A549 (cell line): Measurements from ENCODE around the gene RAD51B. TPM values are rescaled to one million over a fixed set of nuclear protein-coding genes. Genes with fewer than 3 reads are reported as not detected.

ENCODE experiments used
- ATAC-seq, 2 experiments: fragments of 200-7000 bp in 1 of 2; fragments of >200 bp in 1 of 2; cut with Nextera tagmentation in 1 of 2; cut with Tn5 transposase in 1 of 2; 3 replicates each; pipeline versions ENCODE4 v1.8.0 to v1.9.1; 2018 to 2020; ENCODE audit warnings: mild to moderate bottlenecking in 1 of 2, moderate library complexity in 1 of 2
- CTCF ChIA-PET: fragments of 300-600 bp; sonication (Branson Sonifier 250); formaldehyde crosslinking; extraction: SDS; loops from one replicate; lab custom pipeline; 2021; ENCODE audit warnings: antibody characterized with exemption, inconsistent platforms; lab: Yijun Ruan, JAX
- POLR2A ChIA-PET: fragments of 350-600 bp; formaldehyde crosslinking; extraction: SDS; loops from one replicate; lab custom pipeline; 2021; ENCODE audit warnings: antibody characterized with exemption, inconsistent platforms; lab: Yijun Ruan, JAX
- DNase-seq, 2 experiments: peaks; one replicate each; pipeline versions ENCODE4 v3.0.0 to v3.0.0-alpha.2; 2011 to 2016; ENCODE audit warnings: low read depth in 1 of 2, low spot score in 1 of 2
- FAIRE-seq: peaks from 2 replicates; lab custom pipeline; 2011; peaks lifted over from hg19 to GRCh38; lab: Jason Lieb, UNC
- H3K27ac ChIP-seq, 2 experiments: fragments of >200 bp; sonication (Bioruptor Twin); formaldehyde crosslinking; 3 replicates each; pipeline ENCODE4 v1.5.1; 2016 to 2017
- H3K4me1 ChIP-seq: fragments of >200 bp; sonication (Bioruptor Twin); formaldehyde crosslinking; 3 replicates; pipeline ENCODE4 v1.6.1; 2016
- H3K4me2 ChIP-seq: fragments of >200 bp; sonication (Bioruptor Twin); formaldehyde crosslinking; 3 replicates; pipeline ENCODE4 v1.6.1; 2016
- H3K4me3 ChIP-seq: fragments of >200 bp; sonication (Bioruptor Twin); formaldehyde crosslinking; 3 replicates; pipeline ENCODE4 v1.5.1; 2016
- H3K9me3 ChIP-seq: fragments of >200 bp; sonication (Bioruptor Twin); formaldehyde crosslinking; 3 replicates; pipeline ENCODE4 v1.6.1; 2016
- CHD4 ChIP-seq: fragments of 200-600 bp; sonication (generic); IDR thresholded peaks from 2 replicates; pipeline ENCODE4 v1.6.1; 2016; ENCODE audit warnings: antibody characterized with exemption, mild to moderate bottlenecking, borderline replicate concordance
- CTCF ChIP-seq: fragments of >200 bp; sonication (Bioruptor Twin); formaldehyde crosslinking; IDR thresholded peaks from 3 replicates; pipeline ENCODE4 v1.5.1; 2016
- E2F6 ChIP-seq: IDR thresholded peaks from 2 replicates; pipeline ENCODE4 v1.6.1; 2012; ENCODE audit warnings: low read depth, borderline replicate concordance
- FOSB ChIP-seq: fragments of 250-450 bp; sonication (Bioruptor Pico); IDR thresholded peaks from 2 replicates; pipeline ENCODE4 v1.5.0; 2020; ENCODE audit warnings: mild to moderate bottlenecking, moderate library complexity
- FOXS1 ChIP-seq: fragments of 250-450 bp; sonication (Bioruptor Pico); IDR thresholded peaks from 2 replicates; pipeline ENCODE4 v1.5.0; 2020; ENCODE audit warnings: mild to moderate bottlenecking, moderate library complexity
- GATA3 ChIP-seq: IDR thresholded peaks from 2 replicates; pipeline ENCODE4 v1.6.1; 2012; ENCODE audit warnings: borderline replicate concordance
- HES2 ChIP-seq: fragments of >200 bp; sonication (Bioruptor Twin); formaldehyde crosslinking; IDR thresholded peaks from 2 replicates; pipeline ENCODE4 v1.6.1; 2016
- HOXA7 ChIP-seq: fragments of 250-450 bp; sonication (Bioruptor Pico); IDR thresholded peaks from 2 replicates; pipeline ENCODE4 v1.5.0; 2020; ENCODE audit warnings: mild to moderate bottlenecking, moderate library complexity
- JUN ChIP-seq, 2 experiments: fragments of >200 bp; sonication (Bioruptor Twin); formaldehyde crosslinking; IDR thresholded peaks; 2 replicates in 1 of 2; 3 replicates in 1 of 2; pipeline ENCODE4 v1.6.1; 2016 to 2017
- JUNB ChIP-seq: fragments of >200 bp; sonication (Bioruptor Twin); formaldehyde crosslinking; IDR thresholded peaks from 2 replicates; pipeline ENCODE4 v1.6.1; 2016
- KDM5A ChIP-seq: fragments of 200-600 bp; sonication (generic); IDR thresholded peaks from 2 replicates; pipeline ENCODE4 v1.6.1; 2016; ENCODE audit warnings: antibody characterized with exemption, mild to moderate bottlenecking
- RAD21 ChIP-seq, 2 experiments: fragments of >200 bp in 1 of 2; sonication (Bioruptor Twin) in 1 of 2; formaldehyde crosslinking in 1 of 2; IDR thresholded peaks in 1 of 2; conservative IDR thresholded peaks in 1 of 2; 2 replicates in 1 of 2; 3 replicates in 1 of 2; pipeline ENCODE4 v1.6.1; 2012 to 2018; ENCODE audit warnings: inconsistent platforms in 1 of 2
- RARB ChIP-seq: fragments of 250-450 bp; sonication (Bioruptor Pico); IDR thresholded peaks from 2 replicates; pipeline ENCODE4 v1.8.0; 2021; ENCODE audit warnings: mild to moderate bottlenecking, moderate library complexity
- SMC3 ChIP-seq: fragments of >200 bp; sonication (Bioruptor Twin); formaldehyde crosslinking; IDR thresholded peaks from 3 replicates; pipeline ENCODE4 v1.6.1; 2018; ENCODE audit warnings: inconsistent platforms
- SREBF2 ChIP-seq: fragments of 450-650 bp; IDR thresholded peaks from 2 replicates; pipeline ENCODE4 v1.6.1; 2014; ENCODE audit warnings: mild to moderate bottlenecking, moderate library complexity
- ZFP36 ChIP-seq: fragments of 450-650 bp; IDR thresholded peaks from 2 replicates; pipeline ENCODE4 v1.6.1; 2014; ENCODE audit warnings: borderline replicate concordance; ENCODE audit not compliant: partially characterized antibody
- ZNF302 ChIP-seq: fragments of 250-450 bp; sonication (Bioruptor Pico); IDR thresholded peaks from 2 replicates; pipeline ENCODE4 v1.9.0; 2021; ENCODE audit warnings: inconsistent platforms, mild to moderate bottlenecking, moderate library complexity
- ZSCAN20 ChIP-seq: fragments of 250-450 bp; sonication (Bioruptor Pico); IDR thresholded peaks from 2 replicates; pipeline ENCODE4 v1.8.0; 2022; ENCODE audit warnings: mild to moderate bottlenecking, moderate library complexity
- WGBS: methylation state at CpG from one replicate; pipeline ENCODE4 v1.1.6; 2017; ENCODE audit errors: missing lambda C conversion rate; 5-methylcytosine and 5-hydroxymethylcytosine counted together
- polyA plus RNA-seq, 4 experiments: library from polyadenylated mRNA; depleted of rRNA in 3 of 4; stranded (reverse); fragments of >200 nt; fragmentation: RNase III in 1 of 4; extraction: RNeasy Plus Mini Kit Qiagen cat#74134 plus additional on column Dnase treatment in 1 of 4; gene quantifications; 2 replicates in 3 of 4; 3 replicates in 1 of 4; pipeline ENCODE4 v1.2.3, GENCODE V29; 2011 to 2017
- TF ChIP-seq, protein P1 (sequence below): fragments of 250-450 bp; sonication (Bioruptor Pico); IDR thresholded peaks from 2 replicates; pipeline ENCODE4 v1.5.0; 2020; ENCODE audit warnings: low read depth, mild to moderate bottlenecking, moderate library complexity
- TF ChIP-seq, protein P2 (sequence below): fragments of 150-350 bp; IDR thresholded peaks from 2 replicates; pipeline ENCODE4 v1.6.1; 2014; ENCODE audit warnings: low read depth, mild to moderate bottlenecking, low read length

Gene RAD51B
- polyA plus RNA-seq, 2 of the 4 experiments (the other 2 are of a cell fraction), result 7.2 to 10.8 TPM

DNA sequence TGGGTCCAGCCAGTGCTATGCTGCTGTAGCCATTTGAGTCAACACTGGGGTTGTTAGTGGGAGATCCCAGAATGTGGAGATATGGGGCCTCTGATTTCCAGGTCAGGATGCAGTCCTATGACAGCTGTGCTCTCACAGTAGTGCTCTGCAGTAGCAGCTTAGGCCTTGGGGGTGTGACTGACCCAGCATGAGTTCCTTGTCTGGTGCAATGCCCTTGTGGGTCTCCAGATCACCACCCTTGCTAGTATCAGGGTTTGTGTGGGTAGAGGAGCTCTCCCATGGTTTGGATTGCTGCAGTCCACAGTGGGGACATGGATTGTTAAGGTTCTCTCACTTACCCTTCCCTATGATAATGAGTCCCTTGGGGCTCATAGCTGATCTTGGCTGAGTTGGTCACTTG is 113.7 kb downstream of the RAD51B start:
- no peak for TF ChIP-seq SREBF2
- no peak for TF ChIP-seq FOXS1 (CRISPR knock-in tag)
- no peak for TF ChIP-seq KDM5A
- no peak for TF ChIP-seq ZSCAN20 (CRISPR knock-in tag)
- no peak for TF ChIP-seq CHD4
- TF ChIP-seq, protein P1, sequence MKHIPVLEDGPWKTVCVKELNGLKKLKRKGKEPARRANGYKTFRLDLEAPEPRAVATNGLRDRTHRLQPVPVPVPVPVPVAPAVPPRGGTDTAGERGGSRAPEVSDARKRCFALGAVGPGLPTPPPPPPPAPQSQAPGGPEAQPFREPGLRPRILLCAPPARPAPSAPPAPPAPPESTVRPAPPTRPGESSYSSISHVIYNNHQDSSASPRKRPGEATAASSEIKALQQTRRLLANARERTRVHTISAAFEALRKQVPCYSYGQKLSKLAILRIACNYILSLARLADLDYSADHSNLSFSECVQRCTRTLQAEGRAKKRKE (CRISPR knock-in tag), result no peak
- TF ChIP-seq, all 56 proteins: peak for 0
- Histone ChIP-seq H3K4me2 (no peak overlapping the region), H3K9me3 (0 out of 3 replicates have a peak, but pooled peaks cover 4% of the 10 kb centered on the region), H3K4me1 (peaks cover 13% of the 10 kb centered on the region), H3K27ac (peak overlapping the region; percentile 73 to 78; a peak in 4 of 6 replicates), H3K4me3 (no peak overlapping the region)
- ChIA-PET POLR2A (interaction anchor here (1.5 to 1.7 kb wide), 2 partner anchors 852 to 853 kb away, joined by 6 read pairs; no protein-coding TSS in a partner anchor), CTCF (interaction anchor here (0.7 to 3.4 kb wide), 55 partner anchors 8 to 1174 kb away, joined by 3 to 51 read pairs (median 5); partner anchors contain the start of gene ZFP36L1)
- DNase-seq, result no peak
- peak; percentile 19 to 28; a peak in 3 of 6 replicates for ATAC-seq
- FAIRE-seq, result no peak

DNA sequence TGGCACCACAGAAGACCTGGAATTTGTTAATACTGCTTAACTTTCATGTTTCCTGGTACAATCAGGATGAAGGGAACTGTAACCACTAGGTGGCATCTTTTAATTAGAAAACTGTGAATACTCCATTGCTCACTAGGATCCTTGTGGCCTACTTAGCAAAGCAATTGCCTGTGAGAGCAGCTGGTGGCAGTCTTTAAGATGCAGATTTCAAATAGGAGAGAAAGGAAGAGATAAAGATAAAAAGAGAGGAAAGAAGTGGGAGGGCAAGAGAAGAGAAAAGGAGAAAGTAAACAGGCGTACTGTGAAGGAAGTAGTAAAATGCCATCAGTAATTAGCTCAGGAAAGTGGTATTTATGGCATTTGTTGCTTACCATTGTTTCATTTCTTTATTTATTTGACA is 114.5 kb downstream of the RAD51B start:
- POLR2A ChIA-PET, result interaction anchor here (0.5 to 1.7 kb wide), 6 partner anchors 75 to 861 kb away, joined by 3 to 13 read pairs (median 5); partner anchors contain the start of gene ZFP36L1
- peak; percentile 82 to 89 for DNase-seq
- H3K27ac ChIP-seq, result peak overlapping the region; percentile 73 to 78
- peak; percentile 99 for ATAC-seq
- peaks cover 13% of the 10 kb centered on the region for H3K4me1 ChIP-seq
- FAIRE-seq, result peak; percentile 82
- no peak for TF ChIP-seq GATA3
- TF ChIP-seq ZFP36, result no peak
- no peak for TF ChIP-seq RARB (CRISPR knock-in tag)
- no peak for TF ChIP-seq HES2
- TF ChIP-seq CTCF, result peak; percentile 93
- no peak for TF ChIP-seq JUNB
- TF ChIP-seq SMC3, result peak; percentile 92
- no peak for TF ChIP-seq FOSB (CRISPR knock-in tag)
- 0 out of 5 replicates have a peak, but pooled peaks of 1 of the 2 experiments have one; percentile 15 for TF ChIP-seq JUN (IDR thresholded peaks at IDR 0.05)
- no peak; the same call in 1 of the 2 replicates for TF ChIP-seq E2F6
- TF ChIP-seq, protein P2, sequence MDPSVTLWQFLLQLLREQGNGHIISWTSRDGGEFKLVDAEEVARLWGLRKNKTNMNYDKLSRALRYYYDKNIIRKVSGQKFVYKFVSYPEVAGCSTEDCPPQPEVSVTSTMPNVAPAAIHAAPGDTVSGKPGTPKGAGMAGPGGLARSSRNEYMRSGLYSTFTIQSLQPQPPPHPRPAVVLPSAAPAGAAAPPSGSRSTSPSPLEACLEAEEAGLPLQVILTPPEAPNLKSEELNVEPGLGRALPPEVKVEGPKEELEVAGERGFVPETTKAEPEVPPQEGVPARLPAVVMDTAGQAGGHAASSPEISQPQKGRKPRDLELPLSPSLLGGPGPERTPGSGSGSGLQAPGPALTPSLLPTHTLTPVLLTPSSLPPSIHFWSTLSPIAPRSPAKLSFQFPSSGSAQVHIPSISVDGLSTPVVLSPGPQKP, result no peak
- TF ChIP-seq RAD21 (conservative IDR thresholded peaks at IDR 0.05 in 1 of 2, IDR thresholded peaks at IDR 0.05 in 1 of 2), result peak; percentile 89 to 93
- TF ChIP-seq HOXA7, result no peak
- TF ChIP-seq ZNF302 (CRISPR knock-in tag), result no peak
- 0 out of 3 replicates have a peak, but pooled peaks cover 4% of the 10 kb centered on the region for H3K9me3 ChIP-seq
- no peak overlapping the region for H3K4me3 ChIP-seq
- CTCF ChIA-PET, result interaction anchor here (0.6 to 3.4 kb wide), 65 partner anchors 9 to 1434 kb away, joined by 3 to 51 read pairs (median 4); partner anchors contain the start of gene ZFP36L1
- WGBS, result 11% methylated on average over 1 of the region's 1 CpG
- peak overlapping the region; percentile 66 for H3K4me2 ChIP-seq
